Measurements from ENCODE around the gene CACNA1E.

CACNA1E gene

GRCh38 chr1:181493166-181493565 lies 9.8 kb downstream of the CACNA1E start:
- no peak for TF ChIP-seq TOX (CRISPR knock-in tag; IDR thresholded peaks at IDR 0.05; ENCODE audit: borderline replicate concordance)
- TF ChIP-seq POU6F1 (CRISPR knock-in tag; IDR thresholded peaks at IDR 0.05; ENCODE audit: borderline replicate concordance, low read depth): no peak
- TF ChIP-seq, protein P1, sequence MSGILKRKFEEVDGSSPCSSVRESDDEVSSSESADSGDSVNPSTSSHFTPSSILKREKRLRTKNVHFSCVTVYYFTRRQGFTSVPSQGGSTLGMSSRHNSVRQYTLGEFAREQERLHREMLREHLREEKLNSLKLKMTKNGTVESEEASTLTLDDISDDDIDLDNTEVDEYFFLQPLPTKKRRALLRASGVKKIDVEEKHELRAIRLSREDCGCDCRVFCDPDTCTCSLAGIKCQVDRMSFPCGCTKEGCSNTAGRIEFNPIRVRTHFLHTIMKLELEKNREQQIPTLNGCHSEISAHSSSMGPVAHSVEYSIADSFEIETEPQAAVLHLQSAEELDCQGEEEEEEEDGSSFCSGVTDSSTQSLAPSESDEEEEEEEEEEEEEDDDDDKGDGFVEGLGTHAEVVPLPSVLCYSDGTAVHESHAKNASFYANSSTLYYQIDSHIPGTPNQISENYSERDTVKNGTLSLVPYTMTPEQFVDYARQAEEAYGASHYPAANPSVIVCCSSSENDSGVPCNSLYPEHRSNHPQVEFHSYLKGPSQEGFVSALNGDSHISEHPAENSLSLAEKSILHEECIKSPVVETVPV (CRISPR knock-in tag; IDR thresholded peaks at IDR 0.05): no peak
- TF ChIP-seq ZFP30 (CRISPR knock-in tag; IDR thresholded peaks at IDR 0.05): no peak
- no peak for TF ChIP-seq CSDC2 (CRISPR knock-in tag; IDR thresholded peaks at IDR 0.05)
- TF ChIP-seq ARNTL (CRISPR knock-in tag; IDR thresholded peaks at IDR 0.05; ENCODE audit: borderline replicate concordance, low read depth): no peak
- no peak for TF ChIP-seq ZNF8 (CRISPR knock-in tag; IDR thresholded peaks at IDR 0.05)
- no peak for TF ChIP-seq CREB5 (CRISPR knock-in tag; IDR thresholded peaks at IDR 0.05; ENCODE audit: low read depth)
- no peak for TF ChIP-seq RARB (CRISPR knock-in tag; IDR thresholded peaks at IDR 0.05)
- TF ChIP-seq TSHZ2 (CRISPR knock-in tag; IDR thresholded peaks at IDR 0.05): no peak
- TF ChIP-seq SNAI2 (CRISPR knock-in tag; IDR thresholded peaks at IDR 0.05): no peak
- no peak for TF ChIP-seq GLIS3 (CRISPR knock-in tag; IDR thresholded peaks at IDR 0.05)
- TF ChIP-seq OSR1 (CRISPR knock-in tag; IDR thresholded peaks at IDR 0.05): no peak
- TF ChIP-seq ZC3H10 (CRISPR knock-in tag; IDR thresholded peaks at IDR 0.05): no peak
- TF ChIP-seq ZFP3 (CRISPR knock-in tag; IDR thresholded peaks at IDR 0.05): no peak
- TF ChIP-seq ZNF565 (CRISPR knock-in tag; conservative IDR thresholded peaks at IDR 0.05; ENCODE audit: low read depth): no peak
- no peak for TF ChIP-seq PPARA (CRISPR knock-in tag; IDR thresholded peaks at IDR 0.05; ENCODE audit: borderline replicate concordance)
- TF ChIP-seq TCF4 (CRISPR knock-in tag; IDR thresholded peaks at IDR 0.05; ENCODE audit: borderline replicate concordance): no peak
- ATAC-seq: no peak

- no peak for ATAC-seq
These were observed 10.6 kb downstream of the CACNA1E start for GRCh38 chr1:181493885-181494284.

DNA sequence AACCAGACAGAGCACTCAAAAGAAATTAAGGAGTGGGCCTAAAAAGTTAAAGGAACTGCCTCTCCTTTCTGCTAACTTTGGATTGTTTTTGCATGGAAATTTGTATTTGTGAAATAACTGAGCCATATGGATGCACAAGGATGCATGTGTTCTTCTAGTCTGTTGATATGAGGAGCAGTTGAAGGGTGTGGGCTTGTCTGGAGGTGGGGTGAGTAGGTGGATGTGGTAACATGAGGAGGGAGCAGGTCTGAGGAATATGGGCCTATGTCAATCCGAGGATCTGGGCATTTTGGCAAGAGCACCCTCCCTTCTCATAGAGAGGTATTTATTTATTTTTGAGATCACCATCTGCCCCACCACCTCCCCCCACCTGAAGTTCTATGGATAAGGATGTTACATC lies 13.4 kb downstream of the CACNA1E start:
- no peak for ATAC-seq
- TF ChIP-seq POU6F1 (CRISPR knock-in tag; IDR thresholded peaks at IDR 0.05; ENCODE audit: borderline replicate concordance, low read depth) (no peak), TCF4 (CRISPR knock-in tag; IDR thresholded peaks at IDR 0.05; ENCODE audit: borderline replicate concordance) (no peak), ZC3H10 (CRISPR knock-in tag; IDR thresholded peaks at IDR 0.05) (no peak), PPARA (CRISPR knock-in tag; IDR thresholded peaks at IDR 0.05; ENCODE audit: borderline replicate concordance) (no peak), GLIS3 (CRISPR knock-in tag; IDR thresholded peaks at IDR 0.05) (no peak), ZNF8 (CRISPR knock-in tag; IDR thresholded peaks at IDR 0.05) (no peak), ZFP3 (CRISPR knock-in tag; IDR thresholded peaks at IDR 0.05) (no peak), ZFP30 (CRISPR knock-in tag; IDR thresholded peaks at IDR 0.05) (no peak), ZNF565 (CRISPR knock-in tag; conservative IDR thresholded peaks at IDR 0.05; ENCODE audit: low read depth) (no peak), RARB (CRISPR knock-in tag; IDR thresholded peaks at IDR 0.05) (no peak), OSR1 (CRISPR knock-in tag; IDR thresholded peaks at IDR 0.05) (no peak), ESRRG (CRISPR knock-in tag; IDR thresholded peaks at IDR 0.05) (no peak), ISL1 (CRISPR knock-in tag; IDR thresholded peaks at IDR 0.05) (no peak), CREB5 (CRISPR knock-in tag; IDR thresholded peaks at IDR 0.05; ENCODE audit: low read depth) (no peak), ARNTL (CRISPR knock-in tag; IDR thresholded peaks at IDR 0.05; ENCODE audit: borderline replicate concordance, low read depth) (no peak), ZNF70 (CRISPR knock-in tag; IDR thresholded peaks at IDR 0.05) (no peak), TOX (CRISPR knock-in tag; IDR thresholded peaks at IDR 0.05; ENCODE audit: borderline replicate concordance) (no peak)
- TF ChIP-seq, protein P1 (CRISPR knock-in tag; IDR thresholded peaks at IDR 0.05): no peak
- TF ChIP-seq, protein P2, sequence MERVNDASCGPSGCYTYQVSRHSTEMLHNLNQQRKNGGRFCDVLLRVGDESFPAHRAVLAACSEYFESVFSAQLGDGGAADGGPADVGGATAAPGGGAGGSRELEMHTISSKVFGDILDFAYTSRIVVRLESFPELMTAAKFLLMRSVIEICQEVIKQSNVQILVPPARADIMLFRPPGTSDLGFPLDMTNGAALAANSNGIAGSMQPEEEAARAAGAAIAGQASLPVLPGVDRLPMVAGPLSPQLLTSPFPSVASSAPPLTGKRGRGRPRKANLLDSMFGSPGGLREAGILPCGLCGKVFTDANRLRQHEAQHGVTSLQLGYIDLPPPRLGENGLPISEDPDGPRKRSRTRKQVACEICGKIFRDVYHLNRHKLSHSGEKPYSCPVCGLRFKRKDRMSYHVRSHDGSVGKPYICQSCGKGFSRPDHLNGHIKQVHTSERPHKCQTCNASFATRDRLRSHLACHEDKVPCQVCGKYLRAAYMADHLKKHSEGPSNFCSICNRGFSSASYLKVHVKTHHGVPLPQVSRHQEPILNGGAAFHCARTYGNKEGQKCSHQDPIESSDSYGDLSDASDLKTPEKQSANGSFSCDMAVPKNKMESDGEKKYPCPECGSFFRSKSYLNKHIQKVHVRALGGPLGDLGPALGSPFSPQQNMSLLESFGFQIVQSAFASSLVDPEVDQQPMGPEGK (CRISPR knock-in tag; IDR thresholded peaks at IDR 0.05; ENCODE audit: borderline replicate concordance): no peak

More at GRCh38 chr1:181493885-181494284, 10.6 kb downstream of the CACNA1E start:
- no peak for TF ChIP-seq TOX (CRISPR knock-in tag; IDR thresholded peaks at IDR 0.05; ENCODE audit: borderline replicate concordance)

Data from SK-N-SH treated with all-trans-retinoic acid at 6 μM for 48 hours (cell line).